Measurements from ENCODE around the gene TRAK1. TPM values are rescaled to one million over a fixed set of nuclear protein-coding genes. Genes with fewer than 3 reads are reported as not detected.

Gene TRAK1
- total RNA-seq, 1 experiment from 2014 or later: 41.0 TPM

DNA sequence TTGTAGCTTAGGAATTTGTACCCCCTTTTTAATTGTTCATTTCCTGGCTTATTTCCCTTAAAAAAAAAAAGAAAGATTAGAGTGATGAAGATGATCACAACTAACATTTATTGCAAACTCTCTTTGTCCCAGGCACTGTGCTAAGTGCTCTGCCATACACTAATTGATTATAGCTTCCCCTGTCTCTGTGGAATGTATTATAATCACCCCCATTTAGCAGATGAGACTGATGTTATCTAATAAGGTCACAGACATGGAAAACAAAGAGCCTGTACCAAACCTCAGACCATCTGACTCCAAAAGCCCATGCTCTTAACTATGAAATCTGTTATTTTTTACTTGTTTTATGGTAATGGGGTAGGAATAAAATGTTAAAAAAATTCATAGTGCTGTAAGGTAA lies 53.1 kb downstream of the TRAK1 start:
- Mint-ChIP-seq H3K36me3 (no peaks in the 10 kb centered on the region), H3K4me1 (peaks cover 13% of the 10 kb centered on the region), H3K27ac (no peak overlapping the region), H3K4me3 (no peak overlapping the region), H3K9me3 (no peaks in the 10 kb centered on the region), H3K27me3 (ENCODE audit: low read depth) (no peaks in the 10 kb centered on the region)
- CTCF ChIA-PET: interaction anchor here (2.0 kb wide), 1 partner anchor 47 kb away, joined by 9 read pairs; no protein-coding TSS in a partner anchor
- POLR2A ChIA-PET: no interaction called here
- ATAC-seq (no peak), DNase-seq (ENCODE audit: low spot score) (no peak)
- TF ChIP-seq, protein P1, sequence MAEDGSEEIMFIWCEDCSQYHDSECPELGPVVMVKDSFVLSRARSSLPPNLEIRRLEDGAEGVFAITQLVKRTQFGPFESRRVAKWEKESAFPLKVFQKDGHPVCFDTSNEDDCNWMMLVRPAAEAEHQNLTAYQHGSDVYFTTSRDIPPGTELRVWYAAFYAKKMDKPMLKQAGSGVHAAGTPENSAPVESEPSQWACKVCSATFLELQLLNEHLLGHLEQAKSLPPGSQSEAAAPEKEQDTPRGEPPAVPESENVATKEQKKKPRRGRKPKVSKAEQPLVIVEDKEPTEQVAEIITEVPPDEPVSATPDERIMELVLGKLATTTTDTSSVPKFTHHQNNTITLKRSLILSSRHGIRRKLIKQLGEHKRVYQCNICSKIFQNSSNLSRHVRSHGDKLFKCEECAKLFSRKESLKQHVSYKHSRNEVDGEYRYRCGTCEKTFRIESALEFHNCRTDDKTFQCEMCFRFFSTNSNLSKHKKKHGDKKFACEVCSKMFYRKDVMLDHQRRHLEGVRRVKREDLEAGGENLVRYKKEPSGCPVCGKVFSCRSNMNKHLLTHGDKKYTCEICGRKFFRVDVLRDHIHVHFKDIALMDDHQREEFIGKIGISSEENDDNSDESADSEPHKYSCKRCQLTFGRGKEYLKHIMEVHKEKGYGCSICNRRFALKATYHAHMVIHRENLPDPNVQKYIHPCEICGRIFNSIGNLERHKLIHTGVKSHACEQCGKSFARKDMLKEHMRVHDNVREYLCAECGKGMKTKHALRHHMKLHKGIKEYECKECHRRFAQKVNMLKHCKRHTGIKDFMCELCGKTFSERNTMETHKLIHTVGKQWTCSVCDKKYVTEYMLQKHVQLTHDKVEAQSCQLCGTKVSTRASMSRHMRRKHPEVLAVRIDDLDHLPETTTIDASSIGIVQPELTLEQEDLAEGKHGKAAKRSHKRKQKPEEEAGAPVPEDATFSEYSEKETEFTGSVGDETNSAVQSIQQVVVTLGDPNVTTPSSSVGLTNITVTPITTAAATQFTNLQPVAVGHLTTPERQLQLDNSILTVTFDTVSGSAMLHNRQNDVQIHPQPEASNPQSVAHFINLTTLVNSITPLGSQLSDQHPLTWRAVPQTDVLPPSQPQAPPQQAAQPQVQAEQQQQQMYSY (CRISPR knock-in tag; IDR thresholded peaks at IDR 0.05): no peak
- TF ChIP-seq ZNF263 (CRISPR knock-in tag; IDR thresholded peaks at IDR 0.05; ENCODE audit: low read depth) (no peak), NFYB (CRISPR knock-in tag; conservative IDR thresholded peaks at IDR 0.05; ENCODE audit: low read depth) (no peak), ZNF232 (CRISPR knock-in tag; IDR thresholded peaks at IDR 0.05) (no peak), CBFB (CRISPR knock-in tag; IDR thresholded peaks at IDR 0.05; ENCODE audit: low read depth) (no peak)
- TF ChIP-seq, protein P2, sequence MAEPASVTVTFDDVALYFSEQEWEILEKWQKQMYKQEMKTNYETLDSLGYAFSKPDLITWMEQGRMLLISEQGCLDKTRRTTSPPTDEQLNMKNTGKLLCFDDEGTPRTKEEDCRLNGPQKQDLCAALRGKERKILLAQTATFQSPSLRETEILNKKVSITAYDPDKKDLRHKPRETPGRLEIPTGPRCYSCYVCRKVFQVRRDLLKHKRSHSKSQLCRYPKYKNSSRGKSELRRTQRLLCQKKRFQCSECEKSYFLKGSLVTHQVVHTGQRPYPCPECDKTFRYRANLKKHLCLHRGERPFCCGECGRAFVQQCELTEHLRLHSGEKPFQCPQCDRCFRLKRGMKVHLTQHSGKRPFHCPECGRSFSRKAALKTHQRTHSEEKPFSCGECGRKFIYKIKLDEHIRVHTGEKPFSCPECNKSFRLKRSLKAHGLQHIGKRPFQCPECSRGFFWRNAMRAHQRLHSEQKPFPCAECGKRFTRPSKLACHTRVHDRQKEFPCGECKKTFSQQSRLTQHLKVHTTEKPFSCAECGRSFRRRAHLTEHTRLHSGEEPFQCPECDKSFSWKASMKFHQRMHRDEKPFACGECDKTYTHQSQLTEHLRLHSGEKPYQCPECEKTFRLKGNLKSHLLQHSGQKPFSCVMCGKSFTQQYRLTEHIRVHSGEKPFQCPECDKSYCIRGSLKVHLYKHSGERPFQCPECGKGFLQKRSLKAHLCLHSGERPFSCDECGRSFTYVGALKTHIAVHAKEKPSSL (CRISPR knock-in tag; conservative IDR thresholded peaks at IDR 0.05): no peak

DNA sequence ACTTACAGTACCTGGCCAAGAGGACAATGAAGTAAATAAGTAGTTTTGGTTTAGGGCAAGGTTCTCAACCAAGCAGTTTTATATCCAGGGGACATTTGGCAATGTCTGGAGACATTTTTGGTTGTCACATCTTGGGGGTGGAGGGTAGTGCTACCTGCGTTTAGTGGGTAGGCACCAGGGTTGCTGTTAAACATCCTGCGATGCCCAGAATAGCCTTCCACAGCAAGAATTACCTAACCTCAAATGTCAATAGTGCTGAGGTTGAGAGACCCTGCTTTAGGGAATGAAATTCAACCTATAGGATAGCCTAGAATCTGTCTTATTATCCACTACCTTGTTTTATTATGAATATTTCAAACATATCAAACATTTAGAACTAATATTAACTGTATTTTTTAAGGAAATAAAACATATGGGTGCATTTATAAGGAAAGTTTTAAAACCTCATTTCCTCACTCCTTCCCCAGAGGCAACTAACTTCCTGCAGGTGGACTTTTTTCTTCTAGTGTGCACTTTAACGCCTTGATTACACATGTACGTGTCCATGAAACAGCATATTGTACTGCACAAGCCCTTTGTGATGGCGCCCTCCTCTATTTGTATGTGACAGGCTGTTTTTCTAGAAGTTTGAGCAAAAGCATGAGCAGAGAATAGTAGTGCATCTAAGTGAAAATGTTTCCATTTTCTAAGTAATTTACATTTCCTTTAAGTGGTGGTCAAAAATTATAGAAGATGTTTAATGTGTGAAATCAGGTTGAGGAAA lies 57.1 kb downstream of the TRAK1 start:
- Mint-ChIP-seq H3K27me3 (ENCODE audit: low read depth) (no peaks in the 10 kb centered on the region), H3K27ac (no peak overlapping the region), H3K4me1 (peaks cover 26% of the 10 kb centered on the region), H3K9me3 (no peaks in the 10 kb centered on the region), H3K4me3 (no peak overlapping the region), H3K36me3 (no peaks in the 10 kb centered on the region)
- TF ChIP-seq OVOL2 (CRISPR knock-in tag; IDR thresholded peaks at IDR 0.05; ENCODE audit: borderline replicate concordance) (no peak), NFATC4 (CRISPR knock-in tag; IDR thresholded peaks at IDR 0.05) (no peak), SP1 (CRISPR knock-in tag; conservative IDR thresholded peaks at IDR 0.05) (no peak), TP53 (CRISPR knock-in tag; IDR thresholded peaks at IDR 0.05) (no peak), ZNF138 (CRISPR knock-in tag; conservative IDR thresholded peaks at IDR 0.05) (no peak), ZBTB21 (CRISPR knock-in tag; IDR thresholded peaks at IDR 0.05; ENCODE audit: borderline replicate concordance) (no peak), NR3C1 (CRISPR knock-in tag; conservative IDR thresholded peaks at IDR 0.05; ENCODE audit: low read depth) (no peak), ATF1 (CRISPR knock-in tag; IDR thresholded peaks at IDR 0.05) (no peak), MYBL2 (CRISPR knock-in tag; IDR thresholded peaks at IDR 0.05) (no peak), CREM (CRISPR knock-in tag; IDR thresholded peaks at IDR 0.05) (no peak), ZNF416 (CRISPR knock-in tag; IDR thresholded peaks at IDR 0.05) (no peak), ETV6 (CRISPR knock-in tag; IDR thresholded peaks at IDR 0.05) (no peak), CREB1 (CRISPR knock-in tag; IDR thresholded peaks at IDR 0.05) (no peak)
- TF ChIP-seq, protein P3, sequence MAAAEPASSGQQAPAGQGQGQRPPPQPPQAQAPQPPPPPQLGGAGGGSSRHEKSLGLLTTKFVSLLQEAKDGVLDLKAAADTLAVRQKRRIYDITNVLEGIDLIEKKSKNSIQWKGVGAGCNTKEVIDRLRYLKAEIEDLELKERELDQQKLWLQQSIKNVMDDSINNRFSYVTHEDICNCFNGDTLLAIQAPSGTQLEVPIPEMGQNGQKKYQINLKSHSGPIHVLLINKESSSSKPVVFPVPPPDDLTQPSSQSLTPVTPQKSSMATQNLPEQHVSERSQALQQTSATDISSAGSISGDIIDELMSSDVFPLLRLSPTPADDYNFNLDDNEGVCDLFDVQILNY (CRISPR knock-in tag; IDR thresholded peaks at IDR 0.05): no peak
- TF ChIP-seq, protein P4, sequence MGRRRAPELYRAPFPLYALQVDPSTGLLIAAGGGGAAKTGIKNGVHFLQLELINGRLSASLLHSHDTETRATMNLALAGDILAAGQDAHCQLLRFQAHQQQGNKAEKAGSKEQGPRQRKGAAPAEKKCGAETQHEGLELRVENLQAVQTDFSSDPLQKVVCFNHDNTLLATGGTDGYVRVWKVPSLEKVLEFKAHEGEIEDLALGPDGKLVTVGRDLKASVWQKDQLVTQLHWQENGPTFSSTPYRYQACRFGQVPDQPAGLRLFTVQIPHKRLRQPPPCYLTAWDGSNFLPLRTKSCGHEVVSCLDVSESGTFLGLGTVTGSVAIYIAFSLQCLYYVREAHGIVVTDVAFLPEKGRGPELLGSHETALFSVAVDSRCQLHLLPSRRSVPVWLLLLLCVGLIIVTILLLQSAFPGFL (CRISPR knock-in tag; IDR thresholded peaks at IDR 0.05; ENCODE audit: borderline replicate concordance): no peak
- TF ChIP-seq, protein P5, sequence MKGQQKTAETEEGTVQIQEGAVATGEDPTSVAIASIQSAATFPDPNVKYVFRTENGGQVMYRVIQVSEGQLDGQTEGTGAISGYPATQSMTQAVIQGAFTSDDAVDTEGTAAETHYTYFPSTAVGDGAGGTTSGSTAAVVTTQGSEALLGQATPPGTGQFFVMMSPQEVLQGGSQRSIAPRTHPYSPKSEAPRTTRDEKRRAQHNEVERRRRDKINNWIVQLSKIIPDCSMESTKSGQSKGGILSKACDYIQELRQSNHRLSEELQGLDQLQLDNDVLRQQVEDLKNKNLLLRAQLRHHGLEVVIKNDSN (CRISPR knock-in tag; IDR thresholded peaks at IDR 0.05): no peak
- TF ChIP-seq, protein P6, sequence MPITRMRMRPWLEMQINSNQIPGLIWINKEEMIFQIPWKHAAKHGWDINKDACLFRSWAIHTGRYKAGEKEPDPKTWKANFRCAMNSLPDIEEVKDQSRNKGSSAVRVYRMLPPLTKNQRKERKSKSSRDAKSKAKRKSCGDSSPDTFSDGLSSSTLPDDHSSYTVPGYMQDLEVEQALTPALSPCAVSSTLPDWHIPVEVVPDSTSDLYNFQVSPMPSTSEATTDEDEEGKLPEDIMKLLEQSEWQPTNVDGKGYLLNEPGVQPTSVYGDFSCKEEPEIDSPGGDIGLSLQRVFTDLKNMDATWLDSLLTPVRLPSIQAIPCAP (CRISPR knock-in tag; IDR thresholded peaks at IDR 0.05): no peak
- TF ChIP-seq, protein P7, sequence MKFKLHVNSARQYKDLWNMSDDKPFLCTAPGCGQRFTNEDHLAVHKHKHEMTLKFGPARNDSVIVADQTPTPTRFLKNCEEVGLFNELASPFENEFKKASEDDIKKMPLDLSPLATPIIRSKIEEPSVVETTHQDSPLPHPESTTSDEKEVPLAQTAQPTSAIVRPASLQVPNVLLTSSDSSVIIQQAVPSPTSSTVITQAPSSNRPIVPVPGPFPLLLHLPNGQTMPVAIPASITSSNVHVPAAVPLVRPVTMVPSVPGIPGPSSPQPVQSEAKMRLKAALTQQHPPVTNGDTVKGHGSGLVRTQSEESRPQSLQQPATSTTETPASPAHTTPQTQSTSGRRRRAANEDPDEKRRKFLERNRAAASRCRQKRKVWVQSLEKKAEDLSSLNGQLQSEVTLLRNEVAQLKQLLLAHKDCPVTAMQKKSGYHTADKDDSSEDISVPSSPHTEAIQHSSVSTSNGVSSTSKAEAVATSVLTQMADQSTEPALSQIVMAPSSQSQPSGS (CRISPR knock-in tag; IDR thresholded peaks at IDR 0.05; ENCODE audit: borderline replicate concordance, low read depth): no peak
- no peak for ATAC-seq
- ChIA-PET CTCF (interaction anchor here (1.0 kb wide), 1 partner anchor 43 kb away, joined by 5 read pairs; no protein-coding TSS in a partner anchor), POLR2A (interaction anchor here (0.6 kb wide), 1 partner anchor 10 kb away, joined by 6 read pairs; no protein-coding TSS in a partner anchor)
- no peak for DNase-seq (ENCODE audit: low spot score)
